Measurements from ENCODE around the gene ASPHD1.

GRCh38 chr16:29873319-29873718 is 27.0 kb upstream of the ASPHD1 start:
- TF ChIP-seq CTCF (conservative IDR thresholded peaks at IDR 0.05; ENCODE audit: low read depth, low read length), result no peak
- TF ChIP-seq EZH2 (IDR thresholded peaks at IDR 0.05; ENCODE audit: borderline replicate concordance, low read depth, low read length, poor library complexity, severe bottlenecking), result no peak

All from A673 (cell line).